ENCODE data around the gene RANBP17.

RANBP17 gene

DNA sequence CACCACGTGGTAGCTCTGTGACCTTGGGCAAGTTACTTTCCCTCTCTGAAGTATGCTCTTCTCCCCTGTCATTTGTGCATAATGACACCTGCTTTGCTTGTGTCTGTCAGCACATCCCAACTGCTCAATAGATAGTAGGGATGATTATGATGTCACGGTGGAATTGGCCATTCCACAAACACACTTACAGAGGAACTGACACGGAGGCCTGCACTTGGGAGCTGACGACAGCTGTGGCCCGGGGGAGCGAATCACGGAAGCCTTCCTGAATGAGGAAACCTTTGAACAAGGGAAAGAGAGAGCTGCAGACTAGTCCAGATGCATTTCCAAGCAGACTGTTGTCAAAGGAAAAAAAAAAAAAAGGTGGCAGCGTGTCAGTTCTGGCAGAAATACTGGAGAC, 468.2 kb downstream of the RANBP17 start:
- H3K4me3 ChIP-seq (ENCODE audit: low read length in 2 of 2): no peak overlapping the region
- H3K4me1 ChIP-seq (ENCODE audit: control insufficient read depth, insufficient read depth, low read length): no peaks in the 10 kb centered on the region
- H3K27me3 ChIP-seq (ENCODE audit: control insufficient read depth in 1 of 2, insufficient read depth in 2 of 2, low read length in 2 of 2): peaks cover 13 to 14% of the 10 kb centered on the region in 2 donors
- no peak overlapping the region for H3K27ac ChIP-seq (ENCODE audit: low read length)
- H3K9me3 ChIP-seq (ENCODE audit: control insufficient read depth in 2 of 2, low read length in 2 of 2): no peaks in the 10 kb centered on the region
- no peak overlapping the region for H3K9ac ChIP-seq (ENCODE audit: low read length in 2 of 2)
- H3K36me3 ChIP-seq (ENCODE audit: control insufficient read depth in 2 of 2, insufficient read depth in 2 of 2, low read length in 2 of 2): no peaks in the 10 kb centered on the region

DNA sequence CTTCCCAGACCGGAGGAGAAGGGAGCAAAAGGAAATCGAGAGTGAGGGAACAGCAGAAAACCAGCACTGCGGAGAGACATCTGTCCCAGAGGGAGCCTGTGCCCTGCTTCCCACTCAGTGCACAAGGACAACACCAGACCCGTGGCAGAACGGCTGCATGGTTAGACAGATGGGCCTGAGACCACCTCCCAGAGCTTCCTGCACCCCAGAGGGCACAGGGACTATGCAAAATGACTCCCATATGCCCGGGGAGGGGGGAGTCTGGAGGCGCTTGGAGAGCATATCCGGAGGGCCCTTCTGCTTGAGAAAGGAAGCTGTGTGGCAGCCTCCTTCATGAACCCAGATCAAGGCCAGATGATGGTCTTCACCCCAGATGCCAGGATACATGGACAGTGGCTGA, 473.8 kb downstream of the RANBP17 start:
- peaks cover 19 to 20% of the 10 kb centered on the region in 2 donors for H3K27me3 ChIP-seq (ENCODE audit: control insufficient read depth in 1 of 2, insufficient read depth in 2 of 2, low read length in 2 of 2)
- H3K4me3 ChIP-seq (ENCODE audit: low read length in 2 of 2): no peak overlapping the region
- H3K9me3 ChIP-seq (ENCODE audit: control insufficient read depth in 2 of 2, low read length in 2 of 2): no peaks in the 10 kb centered on the region
- peaks cover 5% of the 10 kb centered on the region for H3K4me1 ChIP-seq (ENCODE audit: control insufficient read depth, insufficient read depth, low read length)
- no peak overlapping the region for H3K9ac ChIP-seq (ENCODE audit: low read length in 2 of 2)
- no peaks in the 10 kb centered on the region for H3K36me3 ChIP-seq (ENCODE audit: control insufficient read depth in 2 of 2, insufficient read depth in 2 of 2, low read length in 2 of 2)
- H3K27ac ChIP-seq (ENCODE audit: low read length): no peak overlapping the region

DNA sequence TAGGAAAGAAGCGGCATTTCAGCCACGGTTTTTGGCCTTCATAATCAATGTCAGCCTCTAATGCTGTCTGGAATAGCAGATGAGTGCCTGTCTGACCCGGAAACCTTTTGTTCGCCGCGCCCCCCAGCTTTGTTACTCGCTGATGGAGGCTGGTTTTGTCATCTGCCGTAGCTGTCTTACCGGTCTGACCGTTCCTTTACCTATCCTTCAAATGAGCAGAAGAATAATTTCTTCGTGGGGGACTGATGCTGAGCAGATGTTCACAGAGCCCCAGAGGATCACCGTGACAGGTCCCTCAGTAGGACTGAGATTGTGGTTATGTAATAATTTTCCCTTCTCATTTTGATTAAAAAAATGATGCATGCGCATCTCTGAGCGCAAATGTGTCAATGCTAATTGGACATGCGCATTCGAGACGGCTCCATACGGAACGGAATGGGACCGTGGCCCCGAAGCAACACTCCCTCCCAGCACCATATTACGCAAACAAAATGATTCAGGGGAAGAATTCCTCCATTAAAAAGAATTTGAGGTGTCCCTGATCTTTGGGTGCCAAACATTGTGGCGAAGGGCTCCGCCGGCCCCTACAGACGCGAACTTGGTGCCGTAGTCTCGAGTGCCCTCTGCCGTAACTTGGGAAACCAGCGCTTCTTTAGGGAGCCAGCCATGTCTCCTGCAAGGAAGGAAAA, 474.8 kb downstream of the RANBP17 start:
- H3K27me3 ChIP-seq (ENCODE audit: control insufficient read depth in 1 of 2, insufficient read depth in 2 of 2, low read length in 2 of 2): peaks cover 19 to 20% of the 10 kb centered on the region in 2 donors
- peak overlapping the region in 1 of 2 donors; percentile 21 for H3K9ac ChIP-seq (ENCODE audit: low read length in 2 of 2)

DNA sequence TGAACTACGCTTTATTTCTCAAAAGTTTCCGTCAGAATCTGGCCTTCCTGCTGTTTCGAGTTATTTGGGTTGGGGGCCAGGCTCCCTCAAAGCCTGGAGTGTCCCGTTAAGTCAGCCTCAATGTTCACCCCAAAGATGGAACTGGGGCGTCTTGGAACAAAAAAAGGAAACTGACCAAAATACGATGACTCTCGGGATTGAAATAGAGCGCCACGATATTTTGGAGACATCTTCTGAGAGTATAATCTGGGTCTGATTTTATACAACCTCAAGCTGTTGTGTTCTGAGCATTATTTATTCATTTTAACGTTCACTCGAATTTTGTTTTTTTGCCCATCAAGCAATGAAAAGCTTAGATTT, 475.4 kb downstream of the RANBP17 start:
- Histone ChIP-seq H3K4me1 (ENCODE audit: control insufficient read depth, insufficient read depth, low read length) (peaks cover 5% of the 10 kb centered on the region), H3K36me3 (ENCODE audit: control insufficient read depth in 2 of 2, insufficient read depth in 2 of 2, low read length in 2 of 2) (no peaks in the 10 kb centered on the region), H3K9me3 (ENCODE audit: control insufficient read depth in 2 of 2, low read length in 2 of 2) (no peaks in the 10 kb centered on the region), H3K9ac (ENCODE audit: low read length in 2 of 2) (peak overlapping the region in 1 of 2 donors; percentile 21), H3K27ac (ENCODE audit: low read length) (no peak overlapping the region), H3K4me3 (ENCODE audit: low read length in 2 of 2) (peak overlapping the region; percentile 61 to 69), H3K27me3 (ENCODE audit: control insufficient read depth in 1 of 2, insufficient read depth in 2 of 2, low read length in 2 of 2) (peaks cover 16 to 20% of the 10 kb centered on the region in 2 donors)

More for the DNA sequence above, 474.8 kb downstream of the RANBP17 start:
- H3K4me1 ChIP-seq (ENCODE audit: control insufficient read depth, insufficient read depth, low read length): peaks cover 5% of the 10 kb centered on the region
- H3K36me3 ChIP-seq (ENCODE audit: control insufficient read depth in 2 of 2, insufficient read depth in 2 of 2, low read length in 2 of 2): no peaks in the 10 kb centered on the region
- no peak overlapping the region for H3K27ac ChIP-seq (ENCODE audit: low read length)
- H3K4me3 ChIP-seq (ENCODE audit: low read length in 2 of 2): peak overlapping the region; percentile 61 to 69
- H3K9me3 ChIP-seq (ENCODE audit: control insufficient read depth in 2 of 2, low read length in 2 of 2): no peaks in the 10 kb centered on the region

DNA sequence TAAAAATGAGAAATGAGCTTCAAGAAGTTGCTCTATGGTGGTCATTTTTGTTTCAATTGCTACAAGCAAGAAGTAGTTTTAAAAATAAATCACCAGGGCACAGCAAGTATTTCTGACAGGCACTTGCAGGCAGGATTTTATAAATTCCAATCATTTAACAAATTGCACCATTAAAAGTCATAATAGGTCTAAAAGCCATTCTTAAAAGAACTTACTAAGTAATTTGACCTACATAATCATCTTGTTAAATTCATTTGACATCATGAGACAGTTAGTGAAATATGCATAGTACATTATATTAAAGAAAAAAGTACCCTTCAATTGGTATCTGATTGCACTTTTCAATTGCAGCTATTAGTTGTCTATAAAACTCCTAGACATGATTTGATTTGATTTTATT, 478.2 kb downstream of the RANBP17 start:
- Histone ChIP-seq H3K36me3 (ENCODE audit: control insufficient read depth in 2 of 2, insufficient read depth in 2 of 2, low read length in 2 of 2) (no peaks in the 10 kb centered on the region), H3K27ac (ENCODE audit: low read length) (no peak overlapping the region), H3K27me3 (ENCODE audit: control insufficient read depth in 1 of 2, insufficient read depth in 2 of 2, low read length in 2 of 2) (peaks cover 16 to 20% of the 10 kb centered on the region in 2 donors), H3K4me1 (ENCODE audit: control insufficient read depth, insufficient read depth, low read length) (peaks cover 5% of the 10 kb centered on the region), H3K4me3 (ENCODE audit: low read length in 2 of 2) (no peak overlapping the region), H3K9ac (ENCODE audit: low read length in 2 of 2) (no peak overlapping the region), H3K9me3 (ENCODE audit: control insufficient read depth in 2 of 2, low read length in 2 of 2) (no peaks in the 10 kb centered on the region)

DNA sequence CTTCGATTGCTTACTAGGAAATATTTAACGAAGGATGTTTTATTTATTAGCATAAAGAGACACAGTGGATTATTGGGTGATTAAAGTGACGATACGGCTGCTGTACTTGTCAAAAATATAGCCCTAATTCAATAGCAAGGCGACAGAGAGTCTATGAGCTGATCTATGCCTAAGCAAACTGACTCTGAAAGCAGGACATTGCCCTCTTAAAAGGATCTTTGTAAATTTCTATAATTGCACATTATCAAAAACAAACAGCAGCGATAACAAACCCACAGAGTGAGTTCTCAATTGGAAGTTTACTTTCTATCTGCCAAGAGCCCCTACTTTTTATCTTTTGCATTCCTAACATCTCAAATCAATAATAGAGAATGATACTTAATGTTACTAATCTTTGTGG, 478.7 kb downstream of the RANBP17 start:
- Histone ChIP-seq H3K4me1 (ENCODE audit: control insufficient read depth, insufficient read depth, low read length) (peaks cover 5% of the 10 kb centered on the region), H3K9me3 (ENCODE audit: control insufficient read depth in 2 of 2, low read length in 2 of 2) (no peaks in the 10 kb centered on the region), H3K4me3 (ENCODE audit: low read length in 2 of 2) (no peak overlapping the region), H3K36me3 (ENCODE audit: control insufficient read depth in 2 of 2, insufficient read depth in 2 of 2, low read length in 2 of 2) (no peaks in the 10 kb centered on the region), H3K27ac (ENCODE audit: low read length) (no peak overlapping the region), H3K9ac (ENCODE audit: low read length in 2 of 2) (no peak overlapping the region), H3K27me3 (ENCODE audit: control insufficient read depth in 1 of 2, insufficient read depth in 2 of 2, low read length in 2 of 2) (peaks cover 16 to 17% of the 10 kb centered on the region in 2 donors)

DNA sequence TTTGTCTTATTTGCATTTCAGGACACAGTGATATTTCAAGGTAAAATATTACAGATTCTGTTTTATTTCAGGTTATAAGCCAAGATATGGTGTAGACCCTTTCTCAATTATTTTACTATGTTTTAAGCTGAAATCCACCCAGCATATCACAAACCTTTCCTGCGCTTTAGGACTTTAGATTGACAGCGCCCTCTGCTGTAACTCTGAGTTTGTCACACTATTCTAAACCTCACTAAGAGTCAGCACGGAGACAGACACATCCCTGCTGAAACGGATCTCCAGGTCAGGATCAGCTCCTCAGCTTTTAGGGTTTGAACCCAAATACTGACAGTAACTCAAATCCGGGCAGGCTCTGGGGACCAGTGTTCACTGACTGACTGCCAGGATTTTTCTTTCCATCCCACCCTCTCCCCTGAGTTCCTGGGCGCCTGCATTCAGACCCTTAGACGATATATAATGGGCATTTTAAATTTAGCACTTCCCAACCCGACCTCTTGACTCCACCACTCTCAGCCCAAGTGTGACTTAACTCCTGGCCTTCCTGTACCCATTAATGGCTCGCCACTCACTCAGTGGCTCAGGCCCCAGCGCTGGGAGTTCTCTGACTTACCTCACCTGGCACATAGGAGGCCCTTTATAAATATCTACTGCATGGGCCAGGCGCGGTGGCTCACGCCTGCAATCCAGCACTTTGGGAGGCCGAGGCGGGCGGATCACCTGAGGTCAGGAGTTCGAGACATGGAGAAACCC, 480.7 kb downstream of the RANBP17 start:
- Histone ChIP-seq H3K36me3 (ENCODE audit: control insufficient read depth in 2 of 2, insufficient read depth in 2 of 2, low read length in 2 of 2) (no peaks in the 10 kb centered on the region), H3K4me3 (ENCODE audit: low read length in 2 of 2) (no peak overlapping the region), H3K9me3 (ENCODE audit: control insufficient read depth in 2 of 2, low read length in 2 of 2) (no peaks in the 10 kb centered on the region), H3K27me3 (ENCODE audit: control insufficient read depth in 1 of 2, insufficient read depth in 2 of 2, low read length in 2 of 2) (peaks cover 3 to 4% of the 10 kb centered on the region in 2 donors), H3K4me1 (ENCODE audit: control insufficient read depth, insufficient read depth, low read length) (no peaks in the 10 kb centered on the region), H3K9ac (ENCODE audit: low read length in 2 of 2) (no peak overlapping the region), H3K27ac (ENCODE audit: low read length) (no peak overlapping the region)

DNA sequence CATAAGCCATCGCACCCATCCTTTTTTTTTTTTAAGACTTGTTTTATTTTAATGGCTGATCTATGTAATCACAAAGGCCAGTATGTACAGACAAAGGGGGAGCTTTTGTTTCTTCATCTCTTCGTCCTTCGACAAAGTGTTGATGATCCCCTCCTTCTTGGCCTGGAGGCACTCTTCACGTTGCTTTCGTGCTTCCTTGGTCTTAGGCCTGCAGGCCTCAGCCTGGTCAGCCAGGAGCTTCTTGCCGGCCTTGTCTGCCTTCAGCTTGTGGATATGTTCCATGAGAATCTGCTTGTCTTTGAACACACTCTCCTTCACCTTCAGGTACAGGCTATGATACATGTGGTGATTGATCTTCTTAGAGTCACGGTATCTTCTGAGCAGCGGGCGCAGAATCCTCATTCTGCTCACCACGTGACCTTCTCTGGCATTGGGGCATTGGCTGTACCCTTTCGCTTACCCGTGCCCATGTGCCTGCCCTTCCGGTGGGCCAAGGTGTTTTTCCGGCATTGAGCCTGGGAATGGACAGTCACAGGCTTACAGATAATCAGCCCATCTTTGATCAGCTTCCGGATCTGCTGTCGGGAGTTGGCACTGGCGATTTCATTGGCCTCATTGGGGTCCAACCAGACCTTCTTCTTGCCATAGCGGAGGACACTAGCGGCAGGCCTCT, 483.3 kb downstream of the RANBP17 start:
- H3K4me3 ChIP-seq (ENCODE audit: low read length in 2 of 2): no peak overlapping the region
- peaks cover 0 to 3% of the 10 kb centered on the region in 2 donors for H3K27me3 ChIP-seq (ENCODE audit: control insufficient read depth in 1 of 2, insufficient read depth in 2 of 2, low read length in 2 of 2)
- no peak overlapping the region for H3K27ac ChIP-seq (ENCODE audit: low read length)
- H3K9ac ChIP-seq (ENCODE audit: low read length in 2 of 2): no peak overlapping the region
- H3K4me1 ChIP-seq (ENCODE audit: control insufficient read depth, insufficient read depth, low read length): no peaks in the 10 kb centered on the region
- no peaks in the 10 kb centered on the region for H3K36me3 ChIP-seq (ENCODE audit: control insufficient read depth in 2 of 2, insufficient read depth in 2 of 2, low read length in 2 of 2)
- no peaks in the 10 kb centered on the region for H3K9me3 ChIP-seq (ENCODE audit: control insufficient read depth in 2 of 2, low read length in 2 of 2)
